Keratinocyte (primary cell): Measurements from ENCODE around the gene DEPP1. TPM values are rescaled to one million over a fixed set of nuclear protein-coding genes. Genes with fewer than 3 reads are reported as not detected.

Source experiments
- DNase-seq: peaks from one replicate; pipeline ENCODE4 v3.0.0-alpha.2; 2011; ENCODE audit warnings: low read depth, missing footprints, low spot score
- FAIRE-seq: peaks from 2 replicates; lab custom pipeline; 2011; peaks lifted over from hg19 to GRCh38; lab: Jason Lieb, UNC
- H2AFZ ChIP-seq: 2 replicates; pipeline ENCODE4 v1.6.0; 2012; ENCODE audit warnings: low read length, control low read depth, inconsistent platforms; ENCODE audit not compliant: control insufficient read depth
- H3K27ac ChIP-seq: 2 replicates; pipeline ENCODE4 v1.5.1; 2011; ENCODE audit warnings: low read length; ENCODE audit not compliant: control insufficient read depth, insufficient read depth
- H3K27me3 ChIP-seq: 3 replicates; pipeline ENCODE4 v1.6.0; 2011; ENCODE audit warnings: low read length; ENCODE audit not compliant: control insufficient read depth, insufficient read depth; ENCODE audit errors: extremely low read depth
- H3K36me3 ChIP-seq, 2 experiments: 2 replicates in 1 of 2; 3 replicates in 1 of 2; pipeline ENCODE4 v1.5.1; 2011; ENCODE audit warnings: low read length in 2 of 2, mild to moderate bottlenecking in 1 of 2; ENCODE audit not compliant: control insufficient read depth in 2 of 2, insufficient read depth in 2 of 2; ENCODE audit errors: extremely low read depth in 1 of 2
- H3K4me1 ChIP-seq: 3 replicates; pipeline ENCODE4 v1.5.1; 2011; ENCODE audit warnings: low read length; ENCODE audit not compliant: control insufficient read depth, insufficient read depth; ENCODE audit errors: extremely low read depth
- H3K4me2 ChIP-seq: 3 replicates; pipeline ENCODE4 v1.6.0; 2011; ENCODE audit warnings: low read depth, low read length; ENCODE audit not compliant: control insufficient read depth, insufficient read depth; ENCODE audit errors: extremely low read depth
- H3K4me3 ChIP-seq, 3 experiments: fragments of 200-600 bp in 1 of 3; sonication (generic) in 1 of 3; 2 replicates in 2 of 3; 3 replicates in 1 of 3; pipeline ENCODE4 v1.5.1; 2011 to 2016; ENCODE audit warnings: low read length in 3 of 3, mild to moderate bottlenecking in 3 of 3, control low read depth in 2 of 3, inconsistent platforms in 1 of 3, low read depth in 1 of 3, mixed read lengths in 1 of 3, mixed run types in 1 of 3, moderate library complexity in 1 of 3; ENCODE audit not compliant: control insufficient read depth in 2 of 3, insufficient read depth in 2 of 3; ENCODE audit errors: extremely low read depth in 1 of 3
- H3K79me2 ChIP-seq: 2 replicates; pipeline ENCODE4 v1.6.0; 2012; ENCODE audit warnings: low read length; ENCODE audit not compliant: control insufficient read depth, insufficient read depth
- H3K9ac ChIP-seq: 3 replicates; pipeline ENCODE4 v1.6.0; 2011; ENCODE audit warnings: low read length; ENCODE audit not compliant: control insufficient read depth, insufficient read depth; ENCODE audit errors: extremely low read depth
- H3K9me1 ChIP-seq: 3 replicates; pipeline ENCODE4 v1.6.0; 2011; ENCODE audit warnings: low read length; ENCODE audit not compliant: control insufficient read depth, insufficient read depth; ENCODE audit errors: extremely low read depth
- H3K9me3 ChIP-seq: 2 replicates; pipeline ENCODE4 v1.5.1; 2012; ENCODE audit warnings: low read depth, low read length; ENCODE audit not compliant: control insufficient read depth
- H4K20me1 ChIP-seq: 3 replicates; pipeline ENCODE4 v1.6.0; 2011; ENCODE audit warnings: low read length; ENCODE audit not compliant: control insufficient read depth, insufficient read depth; ENCODE audit errors: extremely low read depth
- EZH2 ChIP-seq: IDR thresholded peaks from one replicate; pipeline ENCODE4 v1.6.1; 2012; ENCODE audit warnings: inconsistent platforms, mild to moderate bottlenecking, low read length, moderate library complexity
- dilution Hi-C: fragments of 300-500 bp; cut with MboI; formaldehyde crosslinking; loops from one replicate; pipeline ENCODE4 v1.7.0; 2020; ENCODE audit warnings: low sequenced_read_pairs; ENCODE audit not compliant: extremely low pct_ligation_motif_present
- polyA plus RNA-seq, 5 experiments: library from polyadenylated mRNA; depleted of rRNA in 3 of 5; stranded (reverse) in 3 of 5; stranded (forward) in 1 of 5; unstranded in 1 of 5; fragments of >200 nt; gene quantifications; 1 replicate in 1 of 5; 2 replicates in 3 of 5; 3 replicates in 1 of 5; pipeline versions ENCODE4 v1.2.1 to v1.2.3, GENCODE V29; 2011 to 2012; ENCODE audit warnings: missing spikeins in 2 of 5, low read depth in 1 of 5, low replicate concordance in 1 of 5
- TF ChIP-seq, protein P1 (sequence below), 3 experiments: IDR thresholded peaks in 1 of 3; conservative IDR thresholded peaks in 1 of 3; optimal IDR thresholded peaks in 1 of 3; 2 replicates in 2 of 3; 3 replicates in 1 of 3; pipeline versions ENCODE3 to v1.5.1; 2011; ENCODE audit warnings: low read length in 3 of 3, mild to moderate bottlenecking in 3 of 3, moderate library complexity in 2 of 3, control low read depth in 1 of 3, inconsistent platforms in 1 of 3; ENCODE audit not compliant: insufficient read depth in 2 of 3; ENCODE audit errors: extremely low read depth in 1 of 3

DEPP1 gene
- polyA plus RNA-seq, 1 donor (not counting 4 experiments of a cell fraction or from before 2014, with no cell fraction given), result 1.2 TPM

DNA sequence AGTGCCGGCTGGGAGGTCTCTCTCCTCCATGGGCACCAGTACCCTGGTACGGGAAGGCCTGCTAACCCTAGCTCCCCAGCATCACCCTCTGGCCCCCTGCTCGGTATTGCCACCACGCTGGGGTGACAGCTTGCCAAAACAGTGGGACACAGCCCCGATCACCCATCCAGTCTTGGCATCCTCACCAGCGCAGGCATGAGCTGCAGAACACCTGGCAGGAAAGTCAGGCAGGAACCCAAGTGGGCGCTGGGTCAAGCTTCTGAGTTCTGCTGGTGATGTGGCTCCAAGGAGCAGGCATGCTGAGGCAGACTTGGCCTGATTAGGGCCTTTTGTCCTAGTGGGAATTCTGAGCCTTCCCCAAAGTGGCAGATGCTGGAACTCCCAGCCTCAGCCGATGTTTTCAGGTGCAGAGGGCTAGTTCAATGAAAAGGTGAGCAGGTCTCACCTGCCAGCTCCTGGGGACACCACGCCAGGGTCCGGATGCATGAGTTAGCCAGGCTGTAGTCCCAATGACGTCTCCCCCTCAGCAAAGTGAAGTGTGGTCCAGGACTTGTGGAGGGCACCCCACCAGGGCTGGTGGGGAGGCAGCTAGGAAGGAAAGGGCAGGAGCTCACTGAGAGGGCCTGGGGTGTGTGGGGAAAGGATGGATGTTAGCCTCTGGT is 13.6 kb upstream of the DEPP1 start:
- Histone ChIP-seq H2AFZ (no peak overlapping the region), H3K9me3 (no peaks in the 10 kb centered on the region), H3K9ac (no peak overlapping the region), H3K79me2 (no peaks in the 10 kb centered on the region), H4K20me1 (no peaks in the 10 kb centered on the region), H3K9me1 (no peaks in the 10 kb centered on the region), H3K4me1 (no peaks in the 10 kb centered on the region), H3K27ac (no peak overlapping the region), H3K36me3 (no peaks in the 10 kb centered on the region), H3K27me3 (peaks cover 5% of the 10 kb centered on the region), H3K4me2 (no peak overlapping the region), H3K4me3 (no peak overlapping the region)
- dilution Hi-C loops, result no loop called here
- TF ChIP-seq, protein P1, sequence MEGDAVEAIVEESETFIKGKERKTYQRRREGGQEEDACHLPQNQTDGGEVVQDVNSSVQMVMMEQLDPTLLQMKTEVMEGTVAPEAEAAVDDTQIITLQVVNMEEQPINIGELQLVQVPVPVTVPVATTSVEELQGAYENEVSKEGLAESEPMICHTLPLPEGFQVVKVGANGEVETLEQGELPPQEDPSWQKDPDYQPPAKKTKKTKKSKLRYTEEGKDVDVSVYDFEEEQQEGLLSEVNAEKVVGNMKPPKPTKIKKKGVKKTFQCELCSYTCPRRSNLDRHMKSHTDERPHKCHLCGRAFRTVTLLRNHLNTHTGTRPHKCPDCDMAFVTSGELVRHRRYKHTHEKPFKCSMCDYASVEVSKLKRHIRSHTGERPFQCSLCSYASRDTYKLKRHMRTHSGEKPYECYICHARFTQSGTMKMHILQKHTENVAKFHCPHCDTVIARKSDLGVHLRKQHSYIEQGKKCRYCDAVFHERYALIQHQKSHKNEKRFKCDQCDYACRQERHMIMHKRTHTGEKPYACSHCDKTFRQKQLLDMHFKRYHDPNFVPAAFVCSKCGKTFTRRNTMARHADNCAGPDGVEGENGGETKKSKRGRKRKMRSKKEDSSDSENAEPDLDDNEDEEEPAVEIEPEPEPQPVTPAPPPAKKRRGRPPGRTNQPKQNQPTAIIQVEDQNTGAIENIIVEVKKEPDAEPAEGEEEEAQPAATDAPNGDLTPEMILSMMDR (optimal IDR thresholded peaks at IDR 0.05 in 1 of 3, IDR thresholded peaks at IDR 0.05 in 1 of 3, conservative IDR thresholded peaks at IDR 0.05 in 1 of 3; ENCODE audit: extremely low read depth in 1 of 3, insufficient read depth in 2 of 3, low read length in 3 of 3), result no peak
- no peak for TF ChIP-seq EZH2
- FAIRE-seq, result no peak
- DNase-seq, result no peak

DNA sequence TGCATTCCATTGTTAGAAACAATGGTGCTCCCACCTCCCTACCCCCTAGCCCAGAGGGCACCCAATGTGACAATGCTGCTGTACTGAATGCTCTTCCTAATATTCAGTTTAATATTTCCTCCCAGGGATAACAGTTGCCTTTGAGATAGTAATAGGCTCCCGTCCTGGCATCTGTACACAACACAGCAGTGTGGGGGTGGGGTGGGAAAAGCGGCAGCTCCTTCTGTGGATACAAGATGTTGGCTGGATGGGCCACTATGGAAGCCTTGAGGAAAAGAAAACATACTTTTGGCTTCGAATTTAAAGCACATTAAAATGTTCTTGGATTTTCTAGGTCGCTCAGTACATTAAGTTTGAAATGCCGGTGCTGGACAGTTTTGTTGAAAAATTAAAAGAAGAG is 13.0 kb upstream of the DEPP1 start:
- Histone ChIP-seq H3K9ac (no peak overlapping the region), H4K20me1 (no peaks in the 10 kb centered on the region), H3K4me3 (no peak overlapping the region), H3K9me1 (no peaks in the 10 kb centered on the region), H2AFZ (no peak overlapping the region), H3K79me2 (no peaks in the 10 kb centered on the region), H3K27ac (no peak overlapping the region), H3K36me3 (no peaks in the 10 kb centered on the region), H3K27me3 (peaks cover 5% of the 10 kb centered on the region), H3K4me2 (no peak overlapping the region), H3K9me3 (no peaks in the 10 kb centered on the region), H3K4me1 (no peaks in the 10 kb centered on the region)
- TF ChIP-seq, protein P1 (optimal IDR thresholded peaks at IDR 0.05 in 1 of 3, IDR thresholded peaks at IDR 0.05 in 1 of 3, conservative IDR thresholded peaks at IDR 0.05 in 1 of 3; ENCODE audit: extremely low read depth in 1 of 3, insufficient read depth in 2 of 3, low read length in 3 of 3), result no peak
- no peak for TF ChIP-seq EZH2
- no peak for FAIRE-seq
- DNase-seq, result no peak
- dilution Hi-C loops, result no loop called here
